SH-SY5Y (cell line): ENCODE measurements around the gene KIF17.

Source experiments
- GATA2 ChIP-seq: IDR thresholded peaks from 2 replicates; pipeline ENCODE4 v1.6.1; 2011; ENCODE audit warnings: mild to moderate bottlenecking, low read depth, low read length
- GATA3 ChIP-seq: IDR thresholded peaks from 2 replicates; pipeline ENCODE4 v1.6.1; 2011; ENCODE audit warnings: low read depth, mild to moderate bottlenecking, low read length, moderate library complexity

GRCh38 chr1:20719261-20719660, 1.5 kb upstream of the KIF17 start:
- no peak for TF ChIP-seq GATA3
- TF ChIP-seq GATA2, result no peak
